K562 (cell line): ENCODE results near the gene SOX12. TPM values are rescaled to one million over a fixed set of nuclear protein-coding genes. Genes with fewer than 3 reads are reported as not detected.

Source experiments
- ATAC-seq: fragments of 200-7000 bp; cut with Tn5 transposase; 3 replicates; pipeline ENCODE4 v1.9.1; 2020; ENCODE audit warnings: moderate library complexity
- BruUV-seq: library from RNA; stranded (reverse); fragments of 400-500 nt; replicated peaks from 2 replicates; lab custom pipeline; 2021; lab: Mats Ljungman, UMichigan
- CTCF ChIA-PET: fragments of 300-600 bp; formaldehyde crosslinking; extraction: SDS; loops from one replicate; lab custom pipeline; 2021; ENCODE audit warnings: low intra/inter-chr PET ratio; lab: Yijun Ruan, JAX
- POLR2A ChIA-PET: fragments of 300-600, 350-650 bp; sonication (Branson Sonifier 250); formaldehyde crosslinking; extraction: SDS; loops from one replicate; lab custom pipeline; 2021; ENCODE audit warnings: antibody characterized with exemption, inconsistent platforms; lab: Yijun Ruan, JAX
- DNase-seq, 4 experiments: peaks; one replicate each; pipeline versions ENCODE4 v3.0.0 to v3.0.0-alpha.2; 2011 to 2018; ENCODE audit warnings: low spot score in 3 of 4, mixed read lengths in 3 of 4; ENCODE audit errors: extremely low read depth in 1 of 4
- FAIRE-seq: peaks from 2 replicates; lab custom pipeline; 2011; peaks lifted over from hg19 to GRCh38; lab: Jason Lieb, UNC
- H2AFZ ChIP-seq: 2 replicates; pipeline ENCODE4 v1.6.0; 2011; ENCODE audit warnings: low read depth, low read length, control low read depth, inconsistent platforms
- H3K27ac ChIP-seq: fragments of 200-600 bp; 3 replicates; pipeline ENCODE4 v1.8.0; 2011; ENCODE audit warnings: low read depth, mild to moderate bottlenecking, control low read depth, inconsistent platforms, low read length, moderate library complexity, mixed read lengths; ENCODE audit errors: extremely low read depth
- H3K27me3 ChIP-seq, 2 experiments: fragments of 300-600 bp in 1 of 2; 2 replicates in 1 of 2; 3 replicates in 1 of 2; pipeline versions ENCODE4 v1.6.0 to v1.8.0; 2011; ENCODE audit warnings: inconsistent platforms in 2 of 2, low read length in 2 of 2, mild to moderate bottlenecking in 1 of 2, mixed read lengths in 1 of 2, moderate library complexity in 1 of 2; ENCODE audit not compliant: control insufficient read depth in 2 of 2, insufficient read depth in 2 of 2
- H3K36me3 ChIP-seq: fragments of 300-600 bp; 3 replicates; pipeline ENCODE4 v1.8.0; 2011; ENCODE audit warnings: mild to moderate bottlenecking, low read length, inconsistent platforms; ENCODE audit not compliant: control insufficient read depth, insufficient read depth
- H3K4me1 ChIP-seq, 2 experiments: fragments of 200-600 bp in 1 of 2; replicated peaks in 1 of 2; 2 replicates in 1 of 2; 3 replicates in 1 of 2; pipeline versions ENCODE4 v1.5.1 to v1.8.0; 2011; ENCODE audit warnings: inconsistent platforms in 2 of 2, low read length in 2 of 2, mild to moderate bottlenecking in 1 of 2, mixed read lengths in 1 of 2, moderate library complexity in 1 of 2; ENCODE audit not compliant: control insufficient read depth in 2 of 2, insufficient read depth in 2 of 2
- H3K4me2 ChIP-seq: 2 replicates; pipeline ENCODE4 v1.6.1; 2011; ENCODE audit warnings: low read length, control low read depth, inconsistent platforms, mixed read lengths; ENCODE audit not compliant: insufficient read depth
- H3K4me3 ChIP-seq: fragments of 200-600 bp; sonication (generic), shearing (Covaris generic); 2 replicates; pipeline ENCODE4 v1.5.1; 2016; ENCODE audit warnings: control low read depth, inconsistent platforms
- H3K79me2 ChIP-seq: fragments of 200-600 bp; 3 replicates; pipeline ENCODE4 v1.8.0; 2011; ENCODE audit warnings: low read length, inconsistent platforms; ENCODE audit not compliant: control insufficient read depth, insufficient read depth
- H3K9ac ChIP-seq, 2 experiments: 2 replicates each; pipeline versions ENCODE4 v1.6.0 to v1.6.1; 2011; ENCODE audit warnings: low read depth in 2 of 2, low read length in 2 of 2, control low read depth in 1 of 2, inconsistent platforms in 1 of 2, mild to moderate bottlenecking in 1 of 2, mixed read lengths in 1 of 2; ENCODE audit not compliant: insufficient read depth in 1 of 2
- H3K9me1 ChIP-seq: one replicate; pipeline ENCODE4 v1.6.0; 2011; ENCODE audit warnings: inconsistent platforms, mild to moderate bottlenecking, low read length, moderate library complexity; ENCODE audit not compliant: control insufficient read depth, insufficient read depth
- H3K9me3 ChIP-seq: replicated peaks from 2 replicates; pipeline ENCODE4 v1.5.1; 2011; ENCODE audit warnings: low read depth, low read length, inconsistent platforms; ENCODE audit not compliant: control insufficient read depth, insufficient read depth
- H4K20me1 ChIP-seq: replicated peaks from 2 replicates; pipeline ENCODE4 v1.6.1; 2011; ENCODE audit warnings: low read length, inconsistent platforms, mixed read lengths; ENCODE audit not compliant: control insufficient read depth, insufficient read depth
- BCOR ChIP-seq: fragments of 450-650 bp; IDR thresholded peaks from 2 replicates; pipeline ENCODE4 v1.6.1; 2016
- BHLHE40 ChIP-seq: IDR thresholded peaks from 2 replicates; pipeline ENCODE4 v1.6.1; 2011; ENCODE audit warnings: low read length, improper control_type of control experiment
- CCAR2 ChIP-seq: fragments of 200-400 bp; formaldehyde crosslinking; IDR thresholded peaks from 2 replicates; pipeline ENCODE4 v1.6.1; 2017; ENCODE audit warnings: mild to moderate bottlenecking, low read depth, low read length
- ETV1 ChIP-seq: fragments of 450-650 bp; conservative IDR thresholded peaks from 2 replicates; pipeline ENCODE4 v1.6.1; 2016; ENCODE audit warnings: missing genetic modification characterization, control low read depth, low read depth, missing compliant biosample characterization
- HNRNPL ChIP-seq: fragments of 200-400 bp; formaldehyde crosslinking; IDR thresholded peaks from 2 replicates; pipeline ENCODE4 v1.6.1; 2017; ENCODE audit warnings: low read depth, mild to moderate bottlenecking, low read length
- MCM7 ChIP-seq, 2 experiments: fragments of 450-650 bp; IDR thresholded peaks; 2 replicates each; pipeline ENCODE4 v1.6.1; 2016 to 2018
- SMARCC2 ChIP-seq: fragments of 450-650 bp; IDR thresholded peaks from 2 replicates; pipeline ENCODE4 v1.6.1; 2017; ENCODE audit warnings: antibody characterized with exemption, moderate library complexity, mild to moderate bottlenecking, low read depth
- ZC3H11A ChIP-seq: IDR thresholded peaks from 2 replicates; pipeline ENCODE4 v1.6.1; 2012; ENCODE audit warnings: low read depth, low read length, improper control_type of control experiment
- ZNF354B ChIP-seq: fragments of 250-450 bp; sonication (Bioruptor Pico); IDR thresholded peaks from 2 replicates; pipeline ENCODE4 v1.4.0; 2020
- WGBS: fragments of 100-300 bp; shearing (Covaris generic); methylation state at CpG from one replicate; pipeline ENCODE4 v1.1.6; 2016; ENCODE audit warnings: low coverage, mixed read lengths; ENCODE audit not compliant: insufficient coverage; ENCODE audit errors: missing lambda C conversion rate; 5-methylcytosine and 5-hydroxymethylcytosine counted together
- in situ Hi-C: fragments of 300-500 bp; cut with MboI; formaldehyde crosslinking; loops from 4 replicates; pipeline ENCODE4 v1.15.0; 2018; ENCODE audit warnings: inconsistent platforms, mixed read lengths
- intact Hi-C: fragments of 100-400 bp; cut with micrococcal nuclease; formaldehyde crosslinking; loops from 2 replicates; pipeline ENCODE4 v1.14.2; 2022
- polyA plus RNA-seq, 8 experiments: library from polyadenylated mRNA; depleted of rRNA in 4 of 8; stranded (reverse) in 5 of 8; unstranded in 3 of 8; fragments of >200 nt; fragmentation: Nextera tagmentation in 2 of 8; fragmentation: Illumina TruSeq in 1 of 8; extraction: Ambion mirVana in 2 of 8; extraction: Trizol in 1 of 8; gene quantifications; 2 replicates each; pipeline versions ENCODE4 v1.2.1 to v1.2.3, GENCODE V29; 2011 to 2014; ENCODE audit warnings: inconsistent platforms in 1 of 8, missing spikeins in 1 of 8
- total RNA-seq, 7 experiments: library from RNA; depleted of rRNA in 6 of 7; stranded (reverse); fragments of >200 nt in 6 of 7; fragmentation: Illumina TruSeq in 2 of 7; extraction: Trizol in 2 of 7; gene quantifications; 2 replicates each; pipeline versions ENCODE4 v1.2.1 to v1.2.3, GENCODE V29; 2011 to 2021; ENCODE audit warnings: low replicate concordance in 1 of 7
- TF ChIP-seq, protein P1 (sequence below): fragments of 200-600 bp; sonication (generic); IDR thresholded peaks from one replicate; pipeline ENCODE4 v1.6.1; 2012; ENCODE audit warnings: mild to moderate bottlenecking, low read depth, low read length, inconsistent platforms

The SOX12 gene
- total and polyA plus RNA-seq, 9 of the 15 experiments (the other 6 are each of a cell fraction or from before 2014, with no cell fraction given), result 0.42 to 26.3 (median 2.6) TPM

GRCh38 chr20:312067-312466 lies 13.3 kb upstream of the SOX12 start:
- DNase-seq (no peak), FAIRE-seq (no peak), ATAC-seq (no peak)
- Histone ChIP-seq H3K9me1 (no peaks in the 10 kb centered on the region), H3K79me2 (no peaks in the 10 kb centered on the region), H3K4me3 (no peak overlapping the region), H3K4me2 (no peak overlapping the region), H3K27ac (no peak overlapping the region), H2AFZ (no peak overlapping the region), H3K27me3 (no peaks in the 10 kb centered on the region), H3K9me3 (no peaks in the 10 kb centered on the region), H3K36me3 (no peaks in the 10 kb centered on the region), H3K4me1 (peaks cover 0 to 4% of the 10 kb centered on the region in 2 experiments; a peak in 2 of 5 replicates), H4K20me1 (no peaks in the 10 kb centered on the region), H3K9ac (no peak overlapping the region)
- ChIA-PET CTCF (no interaction called here), POLR2A (interaction anchor here (1.1 to 2.4 kb wide), 2 partner anchors 10 to 13 kb away, joined by 5 to 9 read pairs; no protein-coding TSS in a partner anchor)
- intact Hi-C loops (no loop called here), in situ Hi-C loops (no loop called here)
- no TSS peak for BruUV-seq
- WGBS, result 95% methylated on average over 6 of the region's 8 CpGs
- TF ChIP-seq SMARCC2, result no peak
- TF ChIP-seq, protein P1, sequence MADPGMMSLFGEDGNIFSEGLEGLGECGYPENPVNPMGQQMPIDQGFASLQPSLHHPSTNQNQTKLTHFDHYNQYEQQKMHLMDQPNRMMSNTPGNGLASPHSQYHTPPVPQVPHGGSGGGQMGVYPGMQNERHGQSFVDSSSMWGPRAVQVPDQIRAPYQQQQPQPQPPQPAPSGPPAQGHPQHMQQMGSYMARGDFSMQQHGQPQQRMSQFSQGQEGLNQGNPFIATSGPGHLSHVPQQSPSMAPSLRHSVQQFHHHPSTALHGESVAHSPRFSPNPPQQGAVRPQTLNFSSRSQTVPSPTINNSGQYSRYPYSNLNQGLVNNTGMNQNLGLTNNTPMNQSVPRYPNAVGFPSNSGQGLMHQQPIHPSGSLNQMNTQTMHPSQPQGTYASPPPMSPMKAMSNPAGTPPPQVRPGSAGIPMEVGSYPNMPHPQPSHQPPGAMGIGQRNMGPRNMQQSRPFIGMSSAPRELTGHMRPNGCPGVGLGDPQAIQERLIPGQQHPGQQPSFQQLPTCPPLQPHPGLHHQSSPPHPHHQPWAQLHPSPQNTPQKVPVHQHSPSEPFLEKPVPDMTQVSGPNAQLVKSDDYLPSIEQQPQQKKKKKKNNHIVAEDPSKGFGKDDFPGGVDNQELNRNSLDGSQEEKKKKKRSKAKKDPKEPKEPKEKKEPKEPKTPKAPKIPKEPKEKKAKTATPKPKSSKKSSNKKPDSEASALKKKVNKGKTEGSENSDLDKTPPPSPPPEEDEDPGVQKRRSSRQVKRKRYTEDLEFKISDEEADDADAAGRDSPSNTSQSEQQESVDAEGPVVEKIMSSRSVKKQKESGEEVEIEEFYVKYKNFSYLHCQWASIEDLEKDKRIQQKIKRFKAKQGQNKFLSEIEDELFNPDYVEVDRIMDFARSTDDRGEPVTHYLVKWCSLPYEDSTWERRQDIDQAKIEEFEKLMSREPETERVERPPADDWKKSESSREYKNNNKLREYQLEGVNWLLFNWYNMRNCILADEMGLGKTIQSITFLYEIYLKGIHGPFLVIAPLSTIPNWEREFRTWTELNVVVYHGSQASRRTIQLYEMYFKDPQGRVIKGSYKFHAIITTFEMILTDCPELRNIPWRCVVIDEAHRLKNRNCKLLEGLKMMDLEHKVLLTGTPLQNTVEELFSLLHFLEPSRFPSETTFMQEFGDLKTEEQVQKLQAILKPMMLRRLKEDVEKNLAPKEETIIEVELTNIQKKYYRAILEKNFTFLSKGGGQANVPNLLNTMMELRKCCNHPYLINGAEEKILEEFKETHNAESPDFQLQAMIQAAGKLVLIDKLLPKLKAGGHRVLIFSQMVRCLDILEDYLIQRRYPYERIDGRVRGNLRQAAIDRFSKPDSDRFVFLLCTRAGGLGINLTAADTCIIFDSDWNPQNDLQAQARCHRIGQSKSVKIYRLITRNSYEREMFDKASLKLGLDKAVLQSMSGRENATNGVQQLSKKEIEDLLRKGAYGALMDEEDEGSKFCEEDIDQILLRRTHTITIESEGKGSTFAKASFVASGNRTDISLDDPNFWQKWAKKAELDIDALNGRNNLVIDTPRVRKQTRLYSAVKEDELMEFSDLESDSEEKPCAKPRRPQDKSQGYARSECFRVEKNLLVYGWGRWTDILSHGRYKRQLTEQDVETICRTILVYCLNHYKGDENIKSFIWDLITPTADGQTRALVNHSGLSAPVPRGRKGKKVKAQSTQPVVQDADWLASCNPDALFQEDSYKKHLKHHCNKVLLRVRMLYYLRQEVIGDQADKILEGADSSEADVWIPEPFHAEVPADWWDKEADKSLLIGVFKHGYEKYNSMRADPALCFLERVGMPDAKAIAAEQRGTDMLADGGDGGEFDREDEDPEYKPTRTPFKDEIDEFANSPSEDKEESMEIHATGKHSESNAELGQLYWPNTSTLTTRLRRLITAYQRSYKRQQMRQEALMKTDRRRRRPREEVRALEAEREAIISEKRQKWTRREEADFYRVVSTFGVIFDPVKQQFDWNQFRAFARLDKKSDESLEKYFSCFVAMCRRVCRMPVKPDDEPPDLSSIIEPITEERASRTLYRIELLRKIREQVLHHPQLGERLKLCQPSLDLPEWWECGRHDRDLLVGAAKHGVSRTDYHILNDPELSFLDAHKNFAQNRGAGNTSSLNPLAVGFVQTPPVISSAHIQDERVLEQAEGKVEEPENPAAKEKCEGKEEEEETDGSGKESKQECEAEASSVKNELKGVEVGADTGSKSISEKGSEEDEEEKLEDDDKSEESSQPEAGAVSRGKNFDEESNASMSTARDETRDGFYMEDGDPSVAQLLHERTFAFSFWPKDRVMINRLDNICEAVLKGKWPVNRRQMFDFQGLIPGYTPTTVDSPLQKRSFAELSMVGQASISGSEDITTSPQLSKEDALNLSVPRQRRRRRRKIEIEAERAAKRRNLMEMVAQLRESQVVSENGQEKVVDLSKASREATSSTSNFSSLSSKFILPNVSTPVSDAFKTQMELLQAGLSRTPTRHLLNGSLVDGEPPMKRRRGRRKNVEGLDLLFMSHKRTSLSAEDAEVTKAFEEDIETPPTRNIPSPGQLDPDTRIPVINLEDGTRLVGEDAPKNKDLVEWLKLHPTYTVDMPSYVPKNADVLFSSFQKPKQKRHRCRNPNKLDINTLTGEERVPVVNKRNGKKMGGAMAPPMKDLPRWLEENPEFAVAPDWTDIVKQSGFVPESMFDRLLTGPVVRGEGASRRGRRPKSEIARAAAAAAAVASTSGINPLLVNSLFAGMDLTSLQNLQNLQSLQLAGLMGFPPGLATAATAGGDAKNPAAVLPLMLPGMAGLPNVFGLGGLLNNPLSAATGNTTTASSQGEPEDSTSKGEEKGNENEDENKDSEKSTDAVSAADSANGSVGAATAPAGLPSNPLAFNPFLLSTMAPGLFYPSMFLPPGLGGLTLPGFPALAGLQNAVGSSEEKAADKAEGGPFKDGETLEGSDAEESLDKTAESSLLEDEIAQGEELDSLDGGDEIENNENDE, result no peak
- TF ChIP-seq MCM7 (IDR thresholded peaks at IDR 0.05), result no peak
- TF ChIP-seq CCAR2, result no peak
- no peak for TF ChIP-seq ZC3H11A
- no peak for TF ChIP-seq ETV1 (tag)
- no peak for TF ChIP-seq HNRNPL
- TF ChIP-seq BHLHE40, result no peak
- TF ChIP-seq ZNF354B, result no peak
- no peak for TF ChIP-seq BCOR
